Large intestine (tissue), 3 donors: Measurements from ENCODE around the gene RPA1. TPM values are rescaled to one million over a fixed set of nuclear protein-coding genes. Genes with fewer than 3 reads are reported as not detected.
"Not testable (repeated sequence)": the region's sequence is repeated elsewhere in the genome, so short reads cannot be mapped to it uniquely, and the experiment has no call there.

Experiments used
- DNase-seq, 2 donors: peaks; one replicate each; pipeline versions ENCODE4 v3.0.0 to v3.0.0-alpha.2; 2013
- H3K27ac ChIP-seq: one replicate; pipeline ENCODE4 v1.5.1; 2013; ENCODE audit warnings: low read length
- H3K27me3 ChIP-seq: 2 replicates; pipeline ENCODE4 v1.6.1; 2013; ENCODE audit warnings: low read length; ENCODE audit not compliant: control insufficient read depth, insufficient read depth
- H3K36me3 ChIP-seq: 2 replicates; pipeline ENCODE4 v1.6.1; 2013; ENCODE audit warnings: low read length; ENCODE audit not compliant: control insufficient read depth, insufficient read depth
- H3K4me1 ChIP-seq: one replicate; pipeline ENCODE4 v1.6.1; 2013; ENCODE audit warnings: low read length; ENCODE audit not compliant: control insufficient read depth, insufficient read depth
- H3K4me3 ChIP-seq: one replicate; pipeline ENCODE4 v1.5.1; 2013; ENCODE audit warnings: low read length
- H3K9me3 ChIP-seq: one replicate; pipeline ENCODE4 v1.6.1; 2013; ENCODE audit warnings: mild to moderate bottlenecking, low read depth, low read length, moderate library complexity; ENCODE audit not compliant: control insufficient read depth
- WGBS: methylation state at CpG from one replicate; pipeline ENCODE4 v1.1.5; 2013; ENCODE audit warnings: low lambda C conversion rate; ENCODE audit not compliant: insufficient coverage; 5-methylcytosine and 5-hydroxymethylcytosine counted together
- polyA plus RNA-seq: library from polyadenylated mRNA; unstranded; fragments of 120-200 nt; gene quantifications from one replicate; pipeline ENCODE4 v1.2.1, GENCODE V29; 2013

Gene RPA1
- polyA plus RNA-seq, 1 donor: 64.4 TPM

DNA sequence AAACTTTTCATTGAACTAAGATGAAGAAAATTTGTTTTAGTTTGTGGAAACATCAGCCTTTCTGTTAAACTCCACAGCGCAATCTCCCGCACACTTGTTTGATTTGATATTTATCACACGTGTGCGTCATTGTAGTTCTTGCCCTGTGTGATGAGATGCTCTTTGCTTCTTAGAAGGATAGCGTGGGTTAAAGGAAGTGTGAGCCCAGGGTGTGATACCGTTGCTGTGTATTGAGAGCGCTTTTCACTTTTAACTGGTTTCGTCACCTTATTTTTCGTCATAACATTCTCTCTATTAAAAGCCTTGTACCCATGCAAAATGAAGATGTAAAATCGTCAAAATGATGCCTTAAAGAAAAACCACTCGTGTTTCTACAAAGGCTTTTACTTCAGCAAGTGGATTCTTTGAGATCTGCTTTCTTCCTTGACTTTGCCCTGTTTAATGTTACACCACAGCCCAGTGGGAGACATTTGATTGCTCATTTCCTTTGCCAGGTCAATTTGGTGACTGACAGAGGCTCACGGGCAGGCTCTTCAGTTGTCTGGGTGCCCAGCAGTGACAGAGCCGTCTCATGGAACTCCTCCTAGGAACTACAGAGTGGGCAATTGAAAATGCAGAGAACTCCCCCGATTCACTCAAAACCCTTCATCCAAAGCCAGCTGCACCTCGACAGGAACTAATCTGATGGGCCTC, 61.1 kb downstream of the RPA1 start:
- Histone ChIP-seq H3K4me3 (no peak overlapping the region), H3K4me1 (no peaks in the 10 kb centered on the region), H3K27ac (no peak overlapping the region), H3K9me3 (no peaks in the 10 kb centered on the region), H3K27me3 (no peaks in the 10 kb centered on the region), H3K36me3 (peaks cover 70% of the 10 kb centered on the region)
- DNase-seq: no peak
- WGBS: 100% methylated on average over 3 of the region's 15 CpGs

DNA sequence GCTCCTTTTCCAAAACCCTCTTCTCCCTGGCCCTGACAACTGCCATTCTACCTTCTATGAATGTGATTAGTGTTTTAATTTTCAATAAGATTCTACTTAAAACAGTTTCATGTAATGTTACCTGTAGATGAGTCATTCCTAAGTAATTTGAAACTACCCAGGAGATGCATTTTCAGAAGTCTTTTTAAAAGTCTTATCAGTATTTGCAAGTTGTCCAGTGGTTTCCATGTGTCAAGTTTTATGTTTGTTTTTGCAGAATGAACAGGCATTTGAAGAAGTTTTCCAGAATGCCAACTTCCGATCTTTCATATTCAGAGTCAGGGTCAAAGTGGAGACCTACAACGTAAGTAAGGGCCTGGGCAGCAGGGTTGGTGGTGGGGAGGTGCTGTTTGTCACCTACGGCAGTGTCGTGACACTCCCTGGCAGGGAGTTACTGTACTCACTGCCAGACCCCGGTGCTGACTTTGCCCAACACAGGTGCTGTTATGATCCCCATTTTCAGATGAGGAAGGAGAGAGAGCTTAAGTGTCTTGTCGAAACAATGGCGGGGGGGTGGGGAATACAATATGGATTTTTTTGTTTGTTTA, 65.0 kb downstream of the RPA1 start:
- Histone ChIP-seq H3K27ac (no peak overlapping the region), H3K36me3 (peaks cover 66% of the 10 kb centered on the region), H3K9me3 (no peaks in the 10 kb centered on the region), H3K4me1 (no peaks in the 10 kb centered on the region), H3K27me3 (no peaks in the 10 kb centered on the region), H3K4me3 (no peak overlapping the region)
- DNase-seq: no peak
- WGBS: no CpG with 5 or more reads among the region's 7 CpGs

DNA sequence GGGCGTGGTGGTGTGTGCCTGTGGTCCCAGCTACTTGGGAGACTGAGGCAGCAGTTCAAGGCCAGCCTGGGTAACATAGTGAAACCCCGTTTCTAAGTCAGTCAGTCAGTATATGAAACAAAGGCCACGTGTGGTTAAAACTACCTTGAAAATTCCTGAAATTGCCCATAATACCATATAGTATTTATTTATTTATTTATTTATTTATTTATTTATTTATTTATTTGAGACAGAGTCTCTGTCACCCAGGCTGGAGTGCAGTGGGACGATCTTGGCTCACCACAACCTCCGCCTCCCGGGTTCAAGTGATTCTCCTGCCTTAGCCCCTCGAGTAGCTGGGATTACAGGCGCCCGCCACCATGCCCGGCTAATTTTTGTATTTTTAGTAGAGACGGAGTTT, 65.7 kb downstream of the RPA1 start:
- no CpG with 5 or more reads among the region's 11 CpGs for WGBS
- DNase-seq, H3K27ac ChIP-seq, H3K9me3 ChIP-seq, H3K4me3 ChIP-seq, H3K4me1 ChIP-seq, H3K27me3 ChIP-seq: not testable (repeated sequence)
- H3K36me3 ChIP-seq: peaks cover 63% of the 10 kb centered on the region

DNA sequence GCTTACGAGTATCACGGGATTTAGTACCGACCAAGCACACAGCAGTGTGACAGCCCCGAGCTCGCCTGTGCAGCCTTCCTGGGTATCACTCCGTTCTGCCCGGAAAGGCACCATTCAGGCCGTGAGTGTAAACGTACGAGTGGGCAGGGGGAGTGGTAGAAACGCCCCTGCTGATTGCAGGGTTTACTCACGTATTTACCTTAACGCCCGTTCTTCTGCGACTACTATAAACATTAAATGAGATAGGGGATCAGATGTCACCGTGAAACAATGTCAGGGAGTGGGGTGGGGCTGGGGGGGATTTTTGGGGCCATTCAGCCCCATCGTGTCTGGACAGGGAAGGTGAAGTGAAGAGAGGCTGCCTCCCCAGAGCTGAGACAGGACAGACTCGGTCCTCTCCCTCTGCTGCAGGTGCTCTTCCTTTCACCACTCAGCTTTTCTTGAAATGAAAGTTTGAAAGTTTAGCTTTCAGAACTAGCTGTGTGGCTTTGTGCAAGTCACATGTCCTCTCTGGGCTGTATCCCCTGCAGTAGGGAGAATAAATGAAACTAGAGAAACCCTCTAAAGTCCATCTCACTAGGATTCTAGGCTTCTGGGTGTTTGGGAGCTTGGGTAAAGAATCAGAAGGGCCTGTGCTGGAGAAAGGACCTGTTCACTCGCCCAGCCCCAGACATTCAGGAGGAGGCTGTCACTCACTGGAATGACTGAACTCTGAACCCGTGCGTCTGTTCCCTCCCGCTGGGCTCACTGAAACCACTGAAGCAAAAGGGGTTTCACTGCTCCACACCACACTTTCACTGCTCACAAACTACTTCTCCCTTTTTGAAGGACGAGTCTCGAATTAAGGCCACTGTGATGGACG, 66.7 kb downstream of the RPA1 start:
- no peaks in the 10 kb centered on the region for H3K27me3 ChIP-seq
- DNase-seq: no peak
- no CpG with 5 or more reads among the region's 25 CpGs for WGBS
- H3K9me3 ChIP-seq: no peaks in the 10 kb centered on the region
- no peaks in the 10 kb centered on the region for H3K4me1 ChIP-seq
- H3K4me3 ChIP-seq: no peak overlapping the region
- H3K27ac ChIP-seq: no peak overlapping the region
- H3K36me3 ChIP-seq: peaks cover 55% of the 10 kb centered on the region

DNA sequence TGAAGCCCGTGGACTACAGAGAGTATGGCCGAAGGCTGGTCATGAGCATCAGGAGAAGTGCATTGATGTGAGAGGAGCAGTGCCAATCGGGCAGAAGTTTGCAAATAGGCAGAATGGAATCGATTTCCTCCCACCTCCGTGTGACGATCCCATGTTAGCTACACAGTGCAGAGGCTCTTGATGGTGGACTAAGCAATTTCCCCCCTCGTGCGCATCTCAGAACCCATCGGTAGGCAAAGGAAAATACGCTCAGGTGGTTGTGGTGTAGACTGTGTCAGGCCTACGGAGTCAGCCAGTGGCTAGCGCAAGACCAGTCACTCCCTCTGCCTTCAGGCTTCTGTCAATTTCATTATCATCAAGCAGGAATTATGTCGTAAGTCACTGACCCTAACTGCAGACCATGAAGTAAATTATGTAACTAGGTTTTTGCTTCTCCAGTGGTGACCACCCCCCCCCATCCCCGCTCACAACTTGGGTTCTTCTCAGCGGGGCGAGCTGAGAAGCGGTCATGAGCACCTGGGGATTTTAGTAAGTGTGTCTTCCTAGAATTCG, 67.4 kb downstream of the RPA1 start:
- Histone ChIP-seq H3K9me3 (no peaks in the 10 kb centered on the region), H3K4me3 (no peak overlapping the region), H3K27ac (no peak overlapping the region), H3K36me3 (peaks cover 53% of the 10 kb centered on the region), H3K4me1 (no peaks in the 10 kb centered on the region), H3K27me3 (no peaks in the 10 kb centered on the region)
- no CpG with 5 or more reads among the region's 18 CpGs for WGBS
- no peak for DNase-seq

DNA sequence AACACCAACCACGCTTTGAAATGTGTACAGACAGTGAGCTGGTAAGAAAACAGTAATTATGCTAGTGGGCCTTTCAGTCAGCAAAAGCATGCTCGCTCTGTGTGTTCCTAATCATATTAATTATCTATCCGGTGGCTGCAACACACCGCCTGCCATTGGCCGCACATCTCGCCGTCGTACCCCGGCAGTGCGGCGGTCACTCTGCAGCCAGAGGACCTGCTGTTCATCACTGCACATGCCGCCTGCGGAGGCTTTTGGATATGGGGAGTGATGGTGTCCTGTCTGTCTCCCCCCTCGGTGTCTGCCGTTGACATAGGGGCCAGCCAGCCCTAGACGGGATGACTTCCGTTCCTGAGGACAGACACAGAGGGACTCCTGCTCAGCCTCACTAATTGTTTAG, 68.5 kb downstream of the RPA1 start:
- DNase-seq: no peak

DNA sequence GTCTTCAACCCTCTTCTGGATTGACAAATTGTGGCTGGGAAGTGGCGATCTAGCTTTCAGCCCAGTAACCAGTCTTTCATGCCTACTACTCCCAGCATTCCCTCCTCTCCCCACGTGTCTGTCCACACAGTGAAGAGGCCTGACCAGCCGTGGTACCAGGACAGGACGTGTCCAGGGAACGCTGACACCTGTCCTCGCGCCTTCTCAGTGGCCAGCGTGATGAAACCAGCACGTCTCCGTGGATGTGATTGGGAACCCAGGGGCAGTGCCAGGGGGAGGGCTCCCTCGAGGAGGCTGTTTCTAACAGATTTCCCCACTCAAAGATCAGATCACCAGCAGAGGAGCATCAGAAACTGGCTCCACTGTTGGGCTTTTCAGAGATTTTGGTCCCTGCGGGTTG, 69.1 kb downstream of the RPA1 start:
- no CpG with 5 or more reads among the region's 12 CpGs for WGBS
- no peaks in the 10 kb centered on the region for H3K9me3 ChIP-seq
- DNase-seq: no peak
- no peaks in the 10 kb centered on the region for H3K4me1 ChIP-seq
- no peak overlapping the region for H3K27ac ChIP-seq
- H3K4me3 ChIP-seq: no peak overlapping the region
- H3K36me3 ChIP-seq: peaks cover 46% of the 10 kb centered on the region
- H3K27me3 ChIP-seq: peaks cover 4% of the 10 kb centered on the region

More for the DNA sequence above, 68.5 kb downstream of the RPA1 start:
- no CpG with 5 or more reads among the region's 17 CpGs for WGBS
- Histone ChIP-seq H3K9me3 (no peaks in the 10 kb centered on the region), H3K27me3 (peaks cover under 1% of the 10 kb centered on the region), H3K4me1 (no peaks in the 10 kb centered on the region), H3K27ac (no peak overlapping the region), H3K4me3 (no peak overlapping the region), H3K36me3 (peaks cover 49% of the 10 kb centered on the region)

DNA sequence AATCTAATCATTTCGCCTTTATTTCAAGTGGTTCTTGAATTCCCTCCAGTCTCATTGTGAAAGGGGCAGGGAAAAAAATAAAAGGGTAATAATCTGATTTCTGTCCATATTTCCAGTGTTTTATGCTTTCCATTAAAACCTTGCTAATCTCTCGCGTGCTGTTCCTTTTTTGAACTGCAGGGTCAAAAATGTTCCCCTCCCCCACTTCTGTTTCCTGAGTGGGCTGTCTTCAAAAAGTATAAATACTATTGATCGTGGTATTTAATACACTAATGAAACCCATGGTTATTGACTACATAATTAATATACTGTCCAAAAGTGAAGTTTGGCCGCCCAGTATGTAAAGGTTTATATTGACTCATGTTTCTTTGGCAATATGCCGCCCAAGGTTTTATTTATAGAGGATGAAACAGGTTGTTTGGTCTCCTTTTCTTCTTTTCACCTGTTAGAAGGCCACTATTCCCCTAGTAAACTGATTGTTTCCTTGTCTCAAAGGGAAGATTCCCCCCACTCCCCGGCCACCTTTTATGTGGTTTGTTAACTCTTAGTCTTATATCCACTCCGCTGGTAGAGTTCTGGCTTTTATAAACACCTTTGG, 69.7 kb downstream of the RPA1 start:
- Histone ChIP-seq H3K27ac (no peak overlapping the region), H3K27me3 (peaks cover 8% of the 10 kb centered on the region), H3K4me1 (no peaks in the 10 kb centered on the region), H3K4me3 (no peak overlapping the region), H3K9me3 (no peaks in the 10 kb centered on the region), H3K36me3 (peaks cover 40% of the 10 kb centered on the region)
- 97% methylated on average over 5 of the region's 8 CpGs for WGBS
- no peak for DNase-seq

DNA sequence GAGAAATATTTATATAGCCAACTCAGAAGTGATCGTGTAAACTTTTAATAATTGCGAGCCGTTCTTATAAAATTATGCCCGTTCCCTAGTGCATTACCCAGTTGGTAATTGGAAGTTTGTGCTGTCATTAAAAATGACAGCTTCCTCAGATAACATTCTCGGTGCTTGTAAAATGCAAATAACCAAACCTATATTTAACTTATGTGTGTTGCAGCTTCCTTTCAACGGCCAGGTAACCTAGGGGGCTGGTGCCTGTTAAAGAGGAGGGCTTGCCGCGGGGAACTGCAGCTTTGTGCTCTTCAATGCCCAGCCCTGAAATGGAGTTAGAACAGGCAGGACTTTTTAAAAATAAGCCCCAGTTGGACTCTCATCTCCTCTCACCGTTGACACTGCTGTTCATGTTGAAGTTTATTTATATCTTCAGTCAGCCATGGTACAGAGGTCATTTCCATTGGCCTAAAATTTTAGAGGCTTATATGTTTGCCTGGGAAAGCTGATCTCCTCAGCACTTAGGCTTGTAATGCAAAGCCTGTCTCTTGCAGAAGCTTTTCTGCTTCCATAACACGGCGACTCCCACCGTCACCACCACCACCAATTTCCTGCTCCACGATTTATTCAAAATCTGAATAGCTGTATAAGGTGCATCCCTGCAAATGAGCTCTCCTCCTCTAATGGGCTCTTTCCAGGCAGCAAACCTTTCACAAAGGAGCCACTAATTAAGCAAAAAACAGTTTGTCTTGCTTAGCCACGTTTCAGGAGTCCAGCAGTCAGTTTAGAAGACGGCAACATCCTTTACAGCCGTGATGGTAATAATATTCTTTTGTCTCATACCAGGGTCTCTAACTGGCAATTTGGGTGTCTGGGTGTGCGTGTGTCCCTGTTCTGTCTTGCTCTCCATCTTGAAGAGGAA, 74.7 kb downstream of the RPA1 start:
- 60% methylated on average over 1 of the region's 17 CpGs for WGBS
- no peak overlapping the region for H3K4me3 ChIP-seq

More for the DNA sequence above, 74.7 kb downstream of the RPA1 start:
- Histone ChIP-seq H3K9me3 (peaks cover 4% of the 10 kb centered on the region), H3K27me3 (peaks cover 57% of the 10 kb centered on the region), H3K27ac (no peak overlapping the region), H3K4me1 (peaks cover 6% of the 10 kb centered on the region), H3K36me3 (no peaks in the 10 kb centered on the region)
- no peak for DNase-seq
